GM19099 (cell line): Measurements from ENCODE around the gene PTCD2.

Source experiments
- POLR2A ChIP-seq: IDR thresholded peaks from 3 replicates; pipeline ENCODE4 v1.6.1; 2011; ENCODE audit warnings: low read depth; ENCODE audit not compliant: insufficient read length; ENCODE audit errors: extremely low read depth

Gene PTCD2

DNA sequence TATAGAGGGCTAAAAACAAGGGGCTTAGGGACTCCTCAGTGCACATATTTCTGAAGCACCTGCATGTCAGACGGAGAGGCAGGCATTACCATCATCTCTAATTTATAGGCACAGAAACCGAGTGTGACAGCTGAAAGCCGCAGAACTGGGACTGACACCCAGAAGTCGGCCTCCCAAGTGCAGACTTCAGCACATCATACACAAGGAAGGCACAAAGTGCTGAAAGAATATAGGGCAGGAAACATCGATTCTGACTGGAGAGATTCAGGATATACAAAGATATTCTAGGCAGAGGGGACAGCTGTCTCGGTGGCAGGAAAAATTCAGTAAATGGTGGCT is 11.4 kb upstream of the PTCD2 start:
- TF ChIP-seq POLR2A: no peak

DNA sequence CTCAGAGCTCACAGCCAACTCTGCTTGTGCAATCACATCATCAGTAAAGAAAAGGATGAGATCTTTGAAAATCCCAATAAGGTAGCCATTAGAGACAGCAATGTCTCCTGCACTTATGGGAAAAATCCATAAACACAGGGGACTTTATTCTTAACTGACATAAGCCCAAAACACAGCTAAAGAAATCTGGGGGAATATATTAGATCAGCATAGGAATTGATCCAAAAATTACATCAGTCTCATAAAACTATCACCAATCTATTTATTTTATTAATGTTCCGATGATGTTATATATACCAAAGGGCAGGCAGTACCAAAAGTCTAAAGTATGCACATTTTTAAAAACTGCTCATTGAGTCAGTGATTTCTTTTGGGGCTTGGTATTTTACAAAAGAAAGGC is 7.0 kb upstream of the PTCD2 start:
- TF ChIP-seq POLR2A: no peak

GRCh38 chr5:72314571-72315172 is 5.5 kb upstream of the PTCD2 start:
- no peak for TF ChIP-seq POLR2A

DNA sequence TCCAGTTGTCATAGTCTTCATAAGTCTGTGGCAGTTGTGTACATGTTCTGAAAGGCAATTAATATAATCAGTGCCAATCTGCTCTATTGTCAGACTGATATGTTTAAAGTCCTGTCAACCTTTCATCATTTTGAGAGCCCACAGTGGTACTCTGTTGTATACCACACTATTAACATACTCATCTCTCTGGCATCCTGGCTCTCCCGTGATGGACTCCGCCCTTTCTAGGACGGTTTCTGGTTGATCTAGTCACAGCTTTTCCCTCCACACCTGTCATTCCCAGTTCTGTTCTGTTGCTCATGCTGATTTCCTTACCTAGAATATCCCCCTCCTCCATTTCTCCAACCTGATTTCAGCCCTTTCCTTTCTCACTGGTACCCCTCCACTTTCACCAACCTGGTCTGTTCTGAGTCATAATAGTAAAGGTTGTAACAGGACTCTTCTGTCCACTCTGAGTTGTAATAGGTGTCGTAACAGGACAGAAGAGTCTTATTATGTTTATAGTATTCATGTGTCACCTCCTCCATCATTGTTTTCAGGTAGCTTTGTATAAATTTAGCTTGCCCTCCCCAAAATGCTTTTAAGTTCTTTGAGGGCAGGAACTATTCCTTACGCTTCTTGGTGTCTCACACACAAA is 4.1 kb downstream of the PTCD2 start:
- no peak for TF ChIP-seq POLR2A

DNA sequence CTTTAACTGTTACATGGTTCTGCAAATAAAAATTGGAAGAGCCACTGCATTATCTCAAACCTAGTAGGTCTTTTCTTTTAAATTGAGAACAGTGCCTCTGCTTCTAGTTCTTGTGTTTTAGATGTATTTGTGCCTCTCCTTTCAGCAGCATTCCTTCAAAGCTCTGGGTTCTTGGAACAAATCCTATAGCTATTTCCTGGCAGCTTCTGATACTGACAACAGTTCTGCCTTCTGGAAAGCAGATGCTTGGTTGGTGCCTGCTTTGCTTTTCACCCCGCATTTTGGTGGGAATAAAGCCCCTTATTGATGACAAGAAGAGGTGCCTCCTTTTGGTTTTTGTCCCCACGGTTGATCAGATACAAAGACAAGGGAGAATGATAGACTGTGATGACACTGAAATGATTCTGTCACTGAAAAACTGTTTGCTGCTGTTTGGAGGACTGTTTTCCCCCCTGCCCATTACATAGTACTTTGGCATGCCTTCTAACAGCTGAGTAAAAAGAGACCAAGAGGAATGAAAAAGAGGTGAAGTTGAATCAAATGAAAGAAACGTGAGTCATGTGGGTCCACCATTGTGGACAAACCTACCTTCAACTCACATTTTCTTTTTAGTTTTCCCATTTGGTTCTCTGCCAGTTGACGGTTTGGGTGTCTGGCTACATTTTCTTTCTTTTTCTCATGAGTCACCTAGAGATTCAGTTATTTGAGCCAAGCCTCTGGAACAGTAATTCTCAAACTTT is 5.6 kb downstream of the PTCD2 start:
- no peak for TF ChIP-seq POLR2A

DNA sequence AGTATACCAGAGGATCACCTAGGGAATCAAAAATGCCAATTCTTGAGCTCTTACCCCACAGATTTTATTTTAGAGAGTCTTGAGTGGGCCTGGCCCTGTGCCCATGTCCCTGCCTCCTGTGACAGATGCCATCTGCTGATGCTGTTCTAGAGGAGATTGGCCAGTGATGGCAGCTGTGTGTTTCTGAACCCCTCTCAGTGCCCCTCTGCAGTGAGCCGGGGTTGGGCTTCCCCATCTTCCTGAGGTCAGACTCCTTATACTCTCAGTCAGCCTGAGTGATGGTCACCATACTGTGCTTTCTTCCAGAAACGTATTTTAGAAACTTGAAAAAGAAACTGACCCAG is 6.1 kb downstream of the PTCD2 start:
- TF ChIP-seq POLR2A: no peak

DNA sequence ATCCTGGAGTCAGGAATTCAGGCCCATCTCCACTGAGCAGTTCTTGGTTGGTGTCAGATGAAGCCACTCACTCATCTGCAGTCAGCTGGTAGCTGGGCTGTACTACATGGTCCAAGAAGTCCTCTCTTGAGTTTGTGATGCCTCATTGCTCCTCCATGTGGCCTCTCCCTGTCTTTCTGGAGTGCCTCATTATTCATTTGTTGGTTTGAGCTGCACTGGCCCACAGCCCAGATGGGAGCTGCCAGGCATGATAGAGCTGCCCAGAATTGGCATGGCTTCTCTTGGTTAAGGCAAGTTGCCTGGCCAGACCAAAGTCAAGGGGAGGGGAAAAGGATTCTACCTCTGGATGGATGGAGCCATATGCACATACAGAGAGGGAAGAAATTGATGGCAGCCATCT is 8.0 kb downstream of the PTCD2 start:
- TF ChIP-seq POLR2A: no peak

DNA sequence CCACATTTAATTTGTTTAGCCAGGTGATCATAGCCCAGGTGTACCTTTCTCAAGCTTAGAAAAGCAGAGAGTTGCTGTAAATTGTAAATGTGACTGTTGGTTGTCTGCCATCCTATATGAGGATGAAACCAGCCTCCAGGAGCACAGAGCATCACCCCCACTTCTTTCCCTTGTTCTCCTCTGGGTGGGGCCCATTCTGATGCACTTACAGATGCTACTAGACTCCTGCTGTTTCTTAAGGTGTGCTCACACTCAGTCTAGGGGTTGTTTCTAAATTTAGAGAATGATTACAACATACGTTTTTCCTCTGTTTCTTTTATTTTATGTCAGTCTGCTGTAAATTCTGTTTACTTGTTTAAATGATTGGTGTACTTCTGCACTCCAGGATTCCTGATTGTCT is 10.5 kb downstream of the PTCD2 start:
- TF ChIP-seq POLR2A: no peak

DNA sequence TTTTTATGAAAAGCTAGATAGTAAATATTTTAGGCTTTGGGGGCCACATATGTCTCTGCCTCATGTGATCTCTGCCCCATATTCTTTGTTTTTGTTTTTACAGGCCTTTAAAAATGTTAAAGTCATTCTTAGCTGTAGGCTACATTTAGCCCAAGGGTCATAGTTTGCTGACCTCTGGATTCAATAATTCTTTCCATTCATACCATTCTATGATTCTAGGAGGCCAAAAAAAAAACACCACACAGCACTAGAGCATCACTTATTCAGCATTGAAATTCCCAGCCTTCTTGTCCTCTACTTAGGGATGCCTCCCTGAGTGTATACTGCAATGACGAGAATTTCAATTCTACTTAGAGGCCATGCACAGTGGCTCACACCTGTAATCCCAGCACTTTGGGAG is 17.0 kb downstream of the PTCD2 start:
- no peak for TF ChIP-seq POLR2A

GRCh38 chr5:72338689-72339209 is 18.6 kb downstream of the PTCD2 start:
- no peak for TF ChIP-seq POLR2A

DNA sequence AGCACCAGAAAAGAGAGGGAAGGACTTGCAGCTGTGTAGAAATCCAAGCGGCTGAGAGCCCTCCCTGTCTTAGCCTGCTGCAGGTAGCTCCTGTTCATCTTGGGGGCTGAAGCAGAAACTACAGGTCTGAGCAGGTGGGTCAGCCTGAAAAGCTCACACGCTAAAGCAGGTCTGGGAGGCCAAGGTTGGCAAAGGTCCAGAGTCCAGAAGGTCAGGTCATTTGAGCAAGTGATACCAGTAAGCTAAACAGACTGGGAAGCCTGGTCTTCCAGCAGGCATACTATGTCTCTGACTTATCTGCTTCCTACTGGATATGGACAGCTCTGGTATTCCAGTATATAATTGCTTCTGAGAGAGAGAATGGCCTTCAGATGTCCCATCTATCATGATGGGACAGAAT is 26.2 kb downstream of the PTCD2 start:
- TF ChIP-seq POLR2A: no peak

GRCh38 chr5:72347801-72348308 is 27.7 kb downstream of the PTCD2 start:
- no peak for TF ChIP-seq POLR2A

- TF ChIP-seq POLR2A: no peak
These were observed 31.2 kb downstream of the PTCD2 start for GRCh38 chr5:72351376-72351775.

DNA sequence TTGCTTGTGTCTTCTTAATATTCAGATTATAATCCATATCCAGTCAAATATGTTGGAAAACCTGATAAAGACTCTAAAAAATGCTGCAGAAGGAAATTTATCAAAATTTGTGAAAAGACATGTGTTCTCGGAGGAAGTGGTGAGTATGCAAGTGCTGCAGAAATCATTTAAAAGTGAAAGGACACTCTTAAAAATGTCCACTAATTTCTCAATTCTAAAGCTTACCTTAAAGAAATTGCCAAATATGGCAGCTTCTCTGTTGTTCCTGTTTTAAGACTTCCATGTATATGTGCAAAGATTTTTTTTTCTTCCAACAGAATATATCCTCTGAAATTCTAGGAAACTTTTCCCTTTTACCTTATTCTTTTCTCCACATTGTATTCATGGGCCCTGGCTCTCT is 32.4 kb downstream of the PTCD2 start:
- no peak for TF ChIP-seq POLR2A

GRCh38 chr5:72353046-72353445 is 32.9 kb downstream of the PTCD2 start:
- TF ChIP-seq POLR2A: no peak

GRCh38 chr5:72355706-72356299 is 35.6 kb downstream of the PTCD2 start:
- TF ChIP-seq POLR2A: no peak
